Liver (tissue), 3 donors: ENCODE data around the gene TOMM40L.

Source experiments
- GABPA ChIP-seq, 2 donors: IDR thresholded peaks in 1 of 2; conservative IDR thresholded peaks in 1 of 2; 2 replicates each; pipeline ENCODE4 v1.6.1; 2016; ENCODE audit warnings: antibody characterized with exemption in 2 of 2, mild to moderate bottlenecking in 1 of 2, moderate library complexity in 1 of 2
- RAD21 ChIP-seq, 2 donors: IDR thresholded peaks; 2 replicates each; pipeline ENCODE4 v1.6.1; 2016; ENCODE audit warnings: antibody characterized with exemption in 2 of 2, mild to moderate bottlenecking in 2 of 2
- SP1 ChIP-seq: IDR thresholded peaks from 2 replicates; pipeline ENCODE4 v1.6.1; 2018; ENCODE audit warnings: antibody characterized with exemption, mild to moderate bottlenecking
- YY1 ChIP-seq: IDR thresholded peaks from 2 replicates; pipeline ENCODE4 v1.6.1; 2016; ENCODE audit warnings: antibody characterized with exemption, mild to moderate bottlenecking
- TF ChIP-seq, protein P1 (sequence below): fragments of 150-350 bp; IDR thresholded peaks from 2 replicates; pipeline ENCODE4 v1.5.1; 2017; ENCODE audit warnings: improper control_type of control experiment, low read depth, low read length; ENCODE audit not compliant: missing input control
- TF ChIP-seq, protein P2 (sequence below): IDR thresholded peaks from 2 replicates; pipeline ENCODE4 v1.6.1; 2016; ENCODE audit warnings: antibody characterized with exemption, mild to moderate bottlenecking
- donor health status: healthy.
- donor health status: healthy.

DNA sequence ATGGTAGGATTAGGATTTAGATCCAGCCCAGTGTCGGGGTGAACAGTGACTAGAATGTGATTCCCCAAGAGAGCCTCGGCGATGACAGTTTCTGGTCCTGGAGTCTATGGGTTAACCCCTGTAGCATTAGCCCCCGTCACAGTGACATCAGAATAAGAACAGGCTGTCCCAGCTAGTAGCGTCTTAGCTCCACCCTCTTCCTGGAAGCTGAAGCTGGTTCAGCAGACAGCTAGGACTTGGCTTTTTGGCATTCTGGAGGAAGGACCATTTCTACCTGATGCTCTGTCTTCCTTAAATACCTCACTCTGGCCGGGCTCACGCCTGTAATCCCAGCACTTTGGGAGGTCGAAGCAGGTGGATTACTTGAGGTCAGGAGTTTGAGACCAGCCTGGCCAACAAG, 18.7 kb upstream of the TOMM40L start:
- TF ChIP-seq GABPA (IDR thresholded peaks at IDR 0.05 in 1 of 2, conservative IDR thresholded peaks at IDR 0.05 in 1 of 2) (no peak), YY1 (peak; percentile 7), RAD21 (IDR thresholded peaks at IDR 0.05) (no peak), SP1 (peak; percentile 76)
- TF ChIP-seq, protein P1, sequence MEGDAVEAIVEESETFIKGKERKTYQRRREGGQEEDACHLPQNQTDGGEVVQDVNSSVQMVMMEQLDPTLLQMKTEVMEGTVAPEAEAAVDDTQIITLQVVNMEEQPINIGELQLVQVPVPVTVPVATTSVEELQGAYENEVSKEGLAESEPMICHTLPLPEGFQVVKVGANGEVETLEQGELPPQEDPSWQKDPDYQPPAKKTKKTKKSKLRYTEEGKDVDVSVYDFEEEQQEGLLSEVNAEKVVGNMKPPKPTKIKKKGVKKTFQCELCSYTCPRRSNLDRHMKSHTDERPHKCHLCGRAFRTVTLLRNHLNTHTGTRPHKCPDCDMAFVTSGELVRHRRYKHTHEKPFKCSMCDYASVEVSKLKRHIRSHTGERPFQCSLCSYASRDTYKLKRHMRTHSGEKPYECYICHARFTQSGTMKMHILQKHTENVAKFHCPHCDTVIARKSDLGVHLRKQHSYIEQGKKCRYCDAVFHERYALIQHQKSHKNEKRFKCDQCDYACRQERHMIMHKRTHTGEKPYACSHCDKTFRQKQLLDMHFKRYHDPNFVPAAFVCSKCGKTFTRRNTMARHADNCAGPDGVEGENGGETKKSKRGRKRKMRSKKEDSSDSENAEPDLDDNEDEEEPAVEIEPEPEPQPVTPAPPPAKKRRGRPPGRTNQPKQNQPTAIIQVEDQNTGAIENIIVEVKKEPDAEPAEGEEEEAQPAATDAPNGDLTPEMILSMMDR, result no peak
- TF ChIP-seq, protein P2, sequence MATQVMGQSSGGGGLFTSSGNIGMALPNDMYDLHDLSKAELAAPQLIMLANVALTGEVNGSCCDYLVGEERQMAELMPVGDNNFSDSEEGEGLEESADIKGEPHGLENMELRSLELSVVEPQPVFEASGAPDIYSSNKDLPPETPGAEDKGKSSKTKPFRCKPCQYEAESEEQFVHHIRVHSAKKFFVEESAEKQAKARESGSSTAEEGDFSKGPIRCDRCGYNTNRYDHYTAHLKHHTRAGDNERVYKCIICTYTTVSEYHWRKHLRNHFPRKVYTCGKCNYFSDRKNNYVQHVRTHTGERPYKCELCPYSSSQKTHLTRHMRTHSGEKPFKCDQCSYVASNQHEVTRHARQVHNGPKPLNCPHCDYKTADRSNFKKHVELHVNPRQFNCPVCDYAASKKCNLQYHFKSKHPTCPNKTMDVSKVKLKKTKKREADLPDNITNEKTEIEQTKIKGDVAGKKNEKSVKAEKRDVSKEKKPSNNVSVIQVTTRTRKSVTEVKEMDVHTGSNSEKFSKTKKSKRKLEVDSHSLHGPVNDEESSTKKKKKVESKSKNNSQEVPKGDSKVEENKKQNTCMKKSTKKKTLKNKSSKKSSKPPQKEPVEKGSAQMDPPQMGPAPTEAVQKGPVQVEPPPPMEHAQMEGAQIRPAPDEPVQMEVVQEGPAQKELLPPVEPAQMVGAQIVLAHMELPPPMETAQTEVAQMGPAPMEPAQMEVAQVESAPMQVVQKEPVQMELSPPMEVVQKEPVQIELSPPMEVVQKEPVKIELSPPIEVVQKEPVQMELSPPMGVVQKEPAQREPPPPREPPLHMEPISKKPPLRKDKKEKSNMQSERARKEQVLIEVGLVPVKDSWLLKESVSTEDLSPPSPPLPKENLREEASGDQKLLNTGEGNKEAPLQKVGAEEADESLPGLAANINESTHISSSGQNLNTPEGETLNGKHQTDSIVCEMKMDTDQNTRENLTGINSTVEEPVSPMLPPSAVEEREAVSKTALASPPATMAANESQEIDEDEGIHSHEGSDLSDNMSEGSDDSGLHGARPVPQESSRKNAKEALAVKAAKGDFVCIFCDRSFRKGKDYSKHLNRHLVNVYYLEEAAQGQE, result no peak
